CD14-positive monocyte (primary cell): ENCODE data around the gene PPP1R8. TPM values are rescaled to one million over a fixed set of nuclear protein-coding genes. Genes with fewer than 3 reads are reported as not detected.

Source experiments
- DNase-seq, 3 donors: peaks; one replicate each; pipeline ENCODE4 v3.0.0-alpha.2; 2011 to 2022
- H2AFZ ChIP-seq: 2 replicates; pipeline ENCODE4 v1.6.0; 2012; ENCODE audit warnings: mild to moderate bottlenecking, low read depth, low read length, inconsistent platforms; ENCODE audit not compliant: insufficient read depth, poor library complexity, severe bottlenecking
- H3K27ac ChIP-seq, 2 donors: 1 replicate in 1 of 2; 2 replicates in 1 of 2; pipeline ENCODE4 v1.5.1; 2012 to 2013; ENCODE audit warnings: low read length in 2 of 2, control low read depth in 1 of 2, inconsistent platforms in 1 of 2, low read depth in 1 of 2, mild to moderate bottlenecking in 1 of 2
- H3K27me3 ChIP-seq, 2 donors: one replicate each; pipeline versions ENCODE4 v1.6.0 to v1.6.1; 2011 to 2013; ENCODE audit warnings: low read length in 2 of 2; ENCODE audit not compliant: control insufficient read depth in 2 of 2, insufficient read depth in 2 of 2
- H3K36me3 ChIP-seq, 2 donors: replicated peaks in 1 of 2; 1 replicate in 1 of 2; 2 replicates in 1 of 2; pipeline versions ENCODE4 v1.5.1 to v1.6.1; 2012 to 2013; ENCODE audit warnings: low read length in 2 of 2, control low read depth in 1 of 2, inconsistent platforms in 1 of 2, mild to moderate bottlenecking in 1 of 2; ENCODE audit not compliant: insufficient read depth in 2 of 2, control insufficient read depth in 1 of 2
- H3K4me1 ChIP-seq, 2 donors: 1 replicate in 1 of 2; 2 replicates in 1 of 2; pipeline versions ENCODE4 v1.5.1 to v1.6.1; 2012 to 2013; ENCODE audit warnings: low read length in 2 of 2, control low read depth in 1 of 2, inconsistent platforms in 1 of 2, mild to moderate bottlenecking in 1 of 2, moderate library complexity in 1 of 2; ENCODE audit not compliant: insufficient read depth in 2 of 2, control insufficient read depth in 1 of 2
- H3K4me2 ChIP-seq: replicated peaks from 2 replicates; pipeline ENCODE3; 2012; ENCODE audit warnings: low read length, moderate library complexity, mild to moderate bottlenecking; ENCODE audit not compliant: poor library complexity, severe bottlenecking; ENCODE audit errors: extremely low read depth
- H3K4me3 ChIP-seq, 3 experiments: fragments of 200-600 bp in 1 of 3; sonication (generic) in 1 of 3; replicated peaks in 1 of 3; 1 replicate in 2 of 3; 2 replicates in 1 of 3; pipeline ENCODE4 v1.5.1; 2011 to 2013; ENCODE audit warnings: low read length in 3 of 3, mild to moderate bottlenecking in 3 of 3, control low read depth in 2 of 3, low read depth in 2 of 3, inconsistent platforms in 1 of 3, moderate library complexity in 1 of 3
- H3K79me2 ChIP-seq: 2 replicates; pipeline ENCODE4 v1.6.0; 2012; ENCODE audit warnings: mild to moderate bottlenecking, control low read depth, inconsistent platforms, low read length, moderate library complexity; ENCODE audit not compliant: insufficient read depth
- H3K9ac ChIP-seq: 2 replicates; pipeline ENCODE4 v1.6.0; 2017; ENCODE audit warnings: low read length, mild to moderate bottlenecking; ENCODE audit not compliant: insufficient read depth, poor library complexity, severe bottlenecking
- H3K9me3 ChIP-seq, 2 donors: replicated peaks in 1 of 2; 1 replicate in 1 of 2; 2 replicates in 1 of 2; pipeline versions ENCODE4 v1.5.1 to v1.6.1; 2012 to 2013; ENCODE audit warnings: low read length in 2 of 2, control low read depth in 1 of 2; ENCODE audit not compliant: control insufficient read depth in 1 of 2, insufficient read depth in 1 of 2
- H4K20me1 ChIP-seq: 2 replicates; pipeline ENCODE4 v1.6.0; 2012; ENCODE audit warnings: mild to moderate bottlenecking, low read length, control low read depth, moderate library complexity; ENCODE audit not compliant: insufficient read depth
- H3K27ac Mint-ChIP-seq, 7 donors: one replicate each; pipeline ENCODE4 v1.8.0; 2020; ENCODE audit warnings: mild to moderate bottlenecking in 7 of 7, mixed read lengths in 7 of 7, moderate library complexity in 6 of 7, inconsistent platforms in 2 of 7
- H3K27me3 Mint-ChIP-seq, 3 donors: one replicate each; pipeline ENCODE4 v1.8.0; 2021 to 2022; ENCODE audit warnings: low read depth in 3 of 3, mild to moderate bottlenecking in 3 of 3, mixed read lengths in 3 of 3, moderate library complexity in 3 of 3, inconsistent platforms in 1 of 3
- H3K36me3 Mint-ChIP-seq, 2 donors: one replicate each; pipeline ENCODE4 v1.8.0; 2020; ENCODE audit warnings: mixed read lengths in 2 of 2, inconsistent platforms in 1 of 2, mild to moderate bottlenecking in 1 of 2
- H3K4me1 Mint-ChIP-seq: one replicate; pipeline ENCODE4 v1.8.0; 2020; ENCODE audit warnings: mild to moderate bottlenecking, mixed read lengths
- H3K4me3 Mint-ChIP-seq, 2 donors: one replicate each; pipeline ENCODE4 v1.8.0; 2020; ENCODE audit warnings: mild to moderate bottlenecking in 2 of 2, mixed read lengths in 2 of 2, moderate library complexity in 1 of 2
- H3K9me3 Mint-ChIP-seq, 7 donors: one replicate each; pipeline ENCODE4 v1.8.0; 2020 to 2022; ENCODE audit warnings: mixed read lengths in 7 of 7, mild to moderate bottlenecking in 6 of 7, moderate library complexity in 6 of 7, inconsistent platforms in 2 of 7
- WGBS: methylation state at CpG from one replicate; pipeline ENCODE4 v1.1.5; 2013; ENCODE audit warnings: missing lambda C conversion rate; ENCODE audit not compliant: insufficient coverage; 5-methylcytosine and 5-hydroxymethylcytosine counted together
- intact Hi-C, 2 donors: fragments of 100-400 bp; cut with micrococcal nuclease; formaldehyde crosslinking; loops; one replicate each; pipeline versions ENCODE4 v1.15.0 to v1.15.1; 2023
- polyA plus RNA-seq, 3 donors: library from polyadenylated mRNA; depleted of rRNA in 1 of 3; unstranded in 2 of 3; stranded (reverse) in 1 of 3; fragments of 300-500 nt in 2 of 3; fragments of >200 nt in 1 of 3; fragmentation: Illumina TruSeq in 2 of 3; gene quantifications; 1 replicate in 2 of 3; 2 replicates in 1 of 3; pipeline ENCODE4 v1.2.3, GENCODE V29; 2012 to 2021
- TF ChIP-seq, protein P1 (sequence below): fragments of 200-600 bp; IDR thresholded peaks from one replicate; pipeline ENCODE4 v1.8.0; 2022; ENCODE audit warnings: antibody characterized with exemption, mild to moderate bottlenecking

Gene PPP1R8
- polyA plus RNA-seq, 3 donors = 17.0 to 23.9 (median 21.4) TPM

DNA sequence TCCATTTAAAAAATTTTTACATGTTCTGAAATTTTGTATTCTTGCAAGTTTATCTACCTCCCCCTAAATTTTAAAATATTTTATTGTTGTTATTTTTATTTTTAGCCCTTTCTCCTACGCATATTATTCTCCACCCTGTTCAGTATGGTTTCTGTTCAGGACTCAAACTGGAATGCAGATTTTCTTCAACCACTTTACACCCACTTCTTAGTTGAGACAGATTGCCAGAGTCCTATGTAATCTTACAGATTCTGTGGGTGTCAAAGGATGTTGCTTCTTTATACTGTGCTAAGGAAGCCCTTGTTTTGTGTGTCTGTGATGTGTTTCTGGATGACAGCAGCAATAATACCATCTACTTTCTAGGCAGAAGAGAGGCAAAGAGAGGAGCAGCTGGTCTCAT lies 20.7 kb upstream of the PPP1R8 start:
- Mint-ChIP-seq H3K4me3 (no peak overlapping the region), H3K9me3 (peaks cover 0 to 5% (median 0%) of the 10 kb centered on the region in 7 donors), H3K27ac (no peak overlapping the region), H3K4me1 (no peaks in the 10 kb centered on the region), H3K36me3 (peaks cover 53 to 82% of the 10 kb centered on the region in 2 donors), H3K27me3 (no peaks in the 10 kb centered on the region)
- peaks cover 28% of the 10 kb centered on the region for H4K20me1 ChIP-seq
- no peaks in the 10 kb centered on the region for H3K27me3 ChIP-seq
- H2AFZ ChIP-seq = no peak overlapping the region
- H3K9me3 ChIP-seq = no peaks in the 10 kb centered on the region
- intact Hi-C loops = no loop called here
- no peaks in the 10 kb centered on the region for H3K4me1 ChIP-seq
- H3K36me3 ChIP-seq = peaks cover 80 to 87% of the 10 kb centered on the region in 2 donors
- H3K4me2 ChIP-seq = no peak overlapping the region
- H3K27ac ChIP-seq = no peak overlapping the region
- DNase-seq = no peak
- WGBS = no CpG with 5 or more reads among the region's 1 CpG
- TF ChIP-seq, protein P1, sequence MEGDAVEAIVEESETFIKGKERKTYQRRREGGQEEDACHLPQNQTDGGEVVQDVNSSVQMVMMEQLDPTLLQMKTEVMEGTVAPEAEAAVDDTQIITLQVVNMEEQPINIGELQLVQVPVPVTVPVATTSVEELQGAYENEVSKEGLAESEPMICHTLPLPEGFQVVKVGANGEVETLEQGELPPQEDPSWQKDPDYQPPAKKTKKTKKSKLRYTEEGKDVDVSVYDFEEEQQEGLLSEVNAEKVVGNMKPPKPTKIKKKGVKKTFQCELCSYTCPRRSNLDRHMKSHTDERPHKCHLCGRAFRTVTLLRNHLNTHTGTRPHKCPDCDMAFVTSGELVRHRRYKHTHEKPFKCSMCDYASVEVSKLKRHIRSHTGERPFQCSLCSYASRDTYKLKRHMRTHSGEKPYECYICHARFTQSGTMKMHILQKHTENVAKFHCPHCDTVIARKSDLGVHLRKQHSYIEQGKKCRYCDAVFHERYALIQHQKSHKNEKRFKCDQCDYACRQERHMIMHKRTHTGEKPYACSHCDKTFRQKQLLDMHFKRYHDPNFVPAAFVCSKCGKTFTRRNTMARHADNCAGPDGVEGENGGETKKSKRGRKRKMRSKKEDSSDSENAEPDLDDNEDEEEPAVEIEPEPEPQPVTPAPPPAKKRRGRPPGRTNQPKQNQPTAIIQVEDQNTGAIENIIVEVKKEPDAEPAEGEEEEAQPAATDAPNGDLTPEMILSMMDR = no peak
- no peak overlapping the region for H3K4me3 ChIP-seq
- H3K79me2 ChIP-seq = no peaks in the 10 kb centered on the region
- no peak overlapping the region for H3K9ac ChIP-seq

DNA sequence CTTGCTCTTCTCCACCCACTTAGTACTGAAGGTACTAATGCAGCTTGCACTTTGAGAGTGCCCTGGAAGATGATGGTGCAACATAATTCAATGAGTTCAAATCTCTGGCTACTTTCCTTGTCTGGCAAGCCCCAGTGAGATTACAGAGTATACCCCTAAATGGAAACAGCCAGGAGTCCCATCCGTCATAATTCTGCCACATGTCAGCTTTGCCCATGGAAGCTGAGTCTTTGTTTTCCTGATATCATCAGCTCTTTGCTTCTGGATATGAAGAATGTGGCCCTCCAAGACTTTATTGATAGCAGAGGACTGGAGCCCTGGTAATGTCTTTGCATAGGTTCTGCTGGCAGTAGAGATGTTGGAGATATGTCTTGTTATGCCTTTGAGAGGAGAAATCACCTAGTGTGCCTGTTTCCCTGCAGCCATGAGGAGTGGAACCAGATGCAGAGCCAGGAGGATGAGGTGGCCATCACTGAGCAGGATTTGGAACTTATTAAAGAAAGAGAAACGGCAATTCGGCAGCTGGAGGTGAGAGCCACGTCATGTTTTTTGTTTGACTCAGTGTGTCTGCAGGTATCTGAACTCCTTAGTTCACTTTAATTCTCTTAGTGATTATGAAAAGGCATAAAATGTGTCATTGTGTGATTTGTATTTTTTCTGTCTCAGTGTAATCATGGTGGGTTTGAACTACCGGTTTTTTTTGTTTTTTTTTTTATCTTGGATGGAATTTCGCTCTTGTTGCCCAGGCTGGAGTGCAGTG lies 18.7 kb upstream of the PPP1R8 start:
- no peak overlapping the region for H3K4me3 Mint-ChIP-seq
- no peaks in the 10 kb centered on the region for H3K79me2 ChIP-seq
- TF ChIP-seq, protein P1 = no peak
- intact Hi-C loops = no loop called here
- no peak overlapping the region for H3K4me3 ChIP-seq
- H3K9me3 Mint-ChIP-seq = peaks cover 0 to 5% (median 0%) of the 10 kb centered on the region in 7 donors
- H4K20me1 ChIP-seq = peaks cover 26% of the 10 kb centered on the region
- no peak overlapping the region for H3K27ac ChIP-seq
- DNase-seq = no peak
- 100% methylated on average over 4 of the region's 6 CpGs for WGBS
- no peaks in the 10 kb centered on the region for H3K27me3 ChIP-seq
- no peaks in the 10 kb centered on the region for H3K4me1 Mint-ChIP-seq
- no peak overlapping the region for H3K9ac ChIP-seq
- H3K9me3 ChIP-seq = no peaks in the 10 kb centered on the region
- no peak overlapping the region for H2AFZ ChIP-seq
- no peak overlapping the region for H3K27ac Mint-ChIP-seq
- no peaks in the 10 kb centered on the region for H3K4me1 ChIP-seq
- H3K27me3 Mint-ChIP-seq = no peaks in the 10 kb centered on the region
- H3K4me2 ChIP-seq = no peak overlapping the region
- peaks cover 71 to 84% of the 10 kb centered on the region in 2 donors for H3K36me3 ChIP-seq
- peaks cover 50 to 81% of the 10 kb centered on the region in 2 donors for H3K36me3 Mint-ChIP-seq
